Fibroblast of skin of right quadriceps (primary cell): Measurements from ENCODE around the gene RAD54L2.
"Not testable (repeated sequence)": the region's sequence is repeated elsewhere in the genome, so short reads cannot be mapped to it uniquely, and the experiment has no call there.

Source experiments
- DNase-seq: peaks from one replicate; pipeline ENCODE4 v3.0.0-alpha.2; 2013

Gene RAD54L2

GRCh38 chr3:51544011-51544775, 5.7 kb downstream of the RAD54L2 start:
- DNase-seq: no peak

- no peak for DNase-seq
These were observed 8.8 kb downstream of the RAD54L2 start for GRCh38 chr3:51547274-51547673.

- DNase-seq: no peak
These were observed 10.8 kb downstream of the RAD54L2 start for GRCh38 chr3:51549311-51549710.

GRCh38 chr3:51550080-51550819, 11.7 kb downstream of the RAD54L2 start:
- DNase-seq: no peak

- no peak for DNase-seq
These were observed 19.5 kb downstream of the RAD54L2 start for GRCh38 chr3:51557993-51558392.

- DNase-seq: peak; percentile 56
These were observed 20.9 kb downstream of the RAD54L2 start for GRCh38 chr3:51559411-51559888.

GRCh38 chr3:51559961-51560360, 21.4 kb downstream of the RAD54L2 start:
- no peak for DNase-seq

- DNase-seq: not testable (repeated sequence)
These were observed 23.9 kb downstream of the RAD54L2 start for GRCh38 chr3:51562403-51562802.

- no peak for DNase-seq
These were observed 29.5 kb downstream of the RAD54L2 start for GRCh38 chr3:51568036-51568435.

- no peak for DNase-seq
These were observed 30.5 kb downstream of the RAD54L2 start for GRCh38 chr3:51568996-51569395.

GRCh38 chr3:51578238-51578637, 39.7 kb downstream of the RAD54L2 start:
- no peak for DNase-seq

- no peak for DNase-seq
These were observed 41.9 kb downstream of the RAD54L2 start for GRCh38 chr3:51580418-51580817.

- DNase-seq: peak; percentile 27
These were observed 43.0 kb downstream of the RAD54L2 start for GRCh38 chr3:51581524-51581923.

GRCh38 chr3:51585197-51585596, 46.7 kb downstream of the RAD54L2 start:
- no peak for DNase-seq

GRCh38 chr3:51585871-51586270, 47.4 kb downstream of the RAD54L2 start:
- DNase-seq: no peak
